ENCODE results near the gene TFDP3. TPM values are rescaled to one million over a fixed set of nuclear protein-coding genes. Genes with fewer than 3 reads are reported as not detected.

The TFDP3 gene
- total RNA-seq, 1 experiment from 2014 or later = not detected

- no peak for DNase-seq (ENCODE audit: low read depth)
Observed at GRCh38 chrX:133188631-133189030, 29.5 kb downstream of the TFDP3 start.

GRCh38 chrX:133185938-133186337 is 32.2 kb downstream of the TFDP3 start:
- no peak for DNase-seq (ENCODE audit: low read depth)

GRCh38 chrX:133185119-133185518 is 33.0 kb downstream of the TFDP3 start:
- DNase-seq (ENCODE audit: low read depth) = no peak

GRCh38 chrX:133183806-133184205 is 34.3 kb downstream of the TFDP3 start:
- no peak for DNase-seq (ENCODE audit: low read depth)

- no peak for DNase-seq (ENCODE audit: low read depth)
Observed at GRCh38 chrX:133179500-133179899, 38.7 kb downstream of the TFDP3 start.

DNA sequence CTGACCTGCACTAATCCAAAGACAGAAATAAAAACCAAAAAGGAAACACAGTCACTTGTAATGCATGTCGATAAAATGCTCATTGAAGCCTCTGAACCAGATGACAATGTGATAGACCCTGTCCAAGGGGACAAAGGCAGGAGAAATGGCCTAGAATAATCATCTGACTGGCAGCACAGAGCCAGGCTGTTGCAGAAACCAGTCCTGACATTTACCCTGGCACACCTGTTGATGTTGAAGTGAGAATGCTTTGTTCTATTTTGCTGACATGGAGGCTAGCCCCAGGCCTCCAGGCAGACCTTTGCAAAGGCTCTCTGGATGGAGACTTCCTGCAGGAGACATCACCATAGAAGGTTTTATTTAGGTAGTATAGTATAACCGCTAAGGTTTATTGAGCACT is 41.0 kb downstream of the TFDP3 start:
- DNase-seq (ENCODE audit: low read depth) = no peak

DNA sequence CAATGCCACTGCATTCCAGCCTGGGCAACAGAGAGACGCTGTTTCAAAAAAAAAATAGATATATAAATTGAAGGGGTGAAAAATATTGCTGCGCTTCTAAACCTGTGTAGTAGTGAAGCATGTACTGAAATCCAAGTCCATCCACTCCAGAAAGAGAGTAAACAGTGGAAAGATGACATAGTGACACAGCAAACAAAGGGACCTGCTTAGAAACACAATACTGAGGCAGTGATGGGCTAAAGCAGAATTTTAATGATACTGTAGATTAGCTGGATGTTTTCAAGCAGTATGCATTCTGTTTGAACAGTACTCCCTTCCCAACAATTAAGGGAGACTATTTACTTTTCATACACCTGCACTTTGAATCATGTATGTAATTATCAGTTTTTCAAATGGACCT is 42.5 kb downstream of the TFDP3 start:
- DNase-seq (ENCODE audit: low read depth) = no peak

- no peak for DNase-seq (ENCODE audit: low read depth)
Observed at GRCh38 chrX:133175162-133175561, 43.0 kb downstream of the TFDP3 start.

DNA sequence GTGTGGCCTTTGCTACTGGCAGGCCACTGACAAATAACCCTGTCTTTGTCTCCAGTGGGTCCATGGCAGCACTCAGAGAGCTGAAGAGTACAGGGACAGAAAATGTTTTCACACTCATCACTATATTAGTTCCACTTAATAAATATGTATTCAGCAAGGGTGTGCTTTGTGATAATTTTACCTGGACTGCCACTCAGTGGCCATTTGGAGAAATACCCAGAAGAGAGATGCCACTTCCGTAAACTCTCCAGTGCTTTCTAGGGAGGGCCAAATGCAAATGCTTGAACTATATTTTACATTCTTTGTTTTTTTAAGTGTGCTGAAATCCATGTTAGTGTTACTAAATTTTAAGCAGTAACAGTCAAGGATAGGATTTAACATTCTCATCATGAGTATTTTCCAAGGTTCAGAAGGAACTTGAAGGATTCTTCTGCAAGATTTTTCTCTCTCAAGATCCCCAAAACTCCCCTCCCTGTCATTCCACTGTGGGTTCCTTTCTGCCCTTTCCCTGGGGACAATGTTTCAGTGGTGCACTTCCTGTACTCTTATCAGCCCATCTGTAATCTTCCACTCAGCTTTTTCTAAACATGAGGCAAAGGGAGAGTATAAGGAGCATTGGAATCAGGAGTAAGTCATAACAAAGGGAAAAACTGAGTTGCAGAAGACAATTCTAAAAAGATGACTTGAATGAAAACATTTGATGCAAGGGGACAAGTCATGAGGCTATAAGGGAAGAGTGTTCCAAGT is 46.0 kb downstream of the TFDP3 start:
- DNase-seq (ENCODE audit: low read depth) = no peak

Other genes with a start within 250 kb of the TFDP3 start
- gene USP26, start 121.2 kb downstream of the TFDP3 start, total RNA-seq (2014; rRNA removed) = not detected in 2 replicates
- 0.11 TPM in 1 of 2 replicates, not detected in the other for gene GPC4, start 197.1 kb upstream of the TFDP3 start, total RNA-seq (2014; rRNA removed)